Measurements from ENCODE around the gene MPND.

MPND gene

GRCh38 chr19:4304538-4305256 is 38.7 kb upstream of the MPND start, which contains the start of gene FSD1:
Gene FSD1, plus strand, starts transcription at chr19:4304598. Its CDS starts 149 bp downstream, at chr19:4304747.
- no peaks in the 10 kb centered on the region for H3K27me3 ChIP-seq (ENCODE audit: control insufficient read depth, insufficient read depth, low read length)
- H3K9ac ChIP-seq (ENCODE audit: low read length) = no peak within 1 kb of the TSS
- H3K4me1 ChIP-seq (ENCODE audit: control insufficient read depth, insufficient read depth, low read length) = no peaks in the 10 kb centered on the region
- no peaks in the 10 kb centered on the region for H3K9me3 ChIP-seq (ENCODE audit: control insufficient read depth, low read length)
- no peak within 1 kb of the TSS for H3K4me3 ChIP-seq (ENCODE audit: low read length)
- H3K36me3 ChIP-seq (ENCODE audit: control insufficient read depth, insufficient read depth, low read length) = no peaks in the 10 kb centered on the region

DNA sequence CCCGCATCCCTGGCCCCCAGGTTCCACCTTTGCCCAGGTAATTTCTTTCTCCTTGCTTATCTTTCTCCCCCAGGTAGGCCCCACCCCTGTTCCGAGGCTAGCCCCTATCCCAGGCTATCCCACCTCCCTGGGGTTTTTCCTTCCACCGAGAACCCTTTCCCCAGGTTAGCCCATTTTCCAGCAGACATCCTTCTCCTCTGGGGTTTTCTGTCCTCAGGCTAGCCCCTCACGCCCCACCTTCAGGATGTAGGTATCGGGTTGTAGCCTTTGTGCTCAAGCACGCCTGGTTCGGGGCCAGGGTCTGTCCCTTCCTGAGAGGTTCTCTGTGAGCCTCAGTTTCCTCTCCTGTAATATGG is 38.1 kb upstream of the MPND start:
- Histone ChIP-seq H3K9me3 (ENCODE audit: control insufficient read depth, low read length) (no peaks in the 10 kb centered on the region), H3K9ac (ENCODE audit: low read length) (no peak overlapping the region), H3K27me3 (ENCODE audit: control insufficient read depth, insufficient read depth, low read length) (no peaks in the 10 kb centered on the region)

DNA sequence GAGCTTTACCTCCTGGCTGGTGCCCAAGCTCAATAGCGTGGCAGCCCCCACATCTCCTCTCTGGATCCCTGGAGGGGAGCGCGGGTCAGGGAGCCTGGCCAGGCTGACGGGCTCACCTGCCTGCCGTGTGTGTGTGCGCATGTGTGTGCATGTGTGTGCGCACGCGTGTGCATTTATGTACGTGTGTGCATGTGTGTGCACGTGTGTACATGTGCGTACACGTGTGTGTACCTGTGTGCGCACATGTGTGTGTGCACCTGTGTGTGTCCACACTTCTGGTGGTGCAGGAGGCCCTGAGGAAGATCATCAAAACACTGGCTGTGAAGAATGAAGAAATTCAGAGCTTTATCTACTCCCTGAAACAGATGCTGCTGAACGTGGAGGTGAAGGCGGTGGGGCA is 37.7 kb upstream of the MPND start:
- no peaks in the 10 kb centered on the region for H3K4me1 ChIP-seq (ENCODE audit: control insufficient read depth, insufficient read depth, low read length)
- no peaks in the 10 kb centered on the region for H3K27me3 ChIP-seq (ENCODE audit: control insufficient read depth, insufficient read depth, low read length)
- H3K4me3 ChIP-seq (ENCODE audit: low read length) = no peak overlapping the region
- no peaks in the 10 kb centered on the region for H3K9me3 ChIP-seq (ENCODE audit: control insufficient read depth, low read length)
- no peaks in the 10 kb centered on the region for H3K36me3 ChIP-seq (ENCODE audit: control insufficient read depth, insufficient read depth, low read length)
- no peak overlapping the region for H3K9ac ChIP-seq (ENCODE audit: low read length)

More for the DNA sequence above, 38.1 kb upstream of the MPND start:
- Histone ChIP-seq H3K36me3 (ENCODE audit: control insufficient read depth, insufficient read depth, low read length) (no peaks in the 10 kb centered on the region), H3K4me1 (ENCODE audit: control insufficient read depth, insufficient read depth, low read length) (no peaks in the 10 kb centered on the region), H3K4me3 (ENCODE audit: low read length) (no peak overlapping the region)

DNA sequence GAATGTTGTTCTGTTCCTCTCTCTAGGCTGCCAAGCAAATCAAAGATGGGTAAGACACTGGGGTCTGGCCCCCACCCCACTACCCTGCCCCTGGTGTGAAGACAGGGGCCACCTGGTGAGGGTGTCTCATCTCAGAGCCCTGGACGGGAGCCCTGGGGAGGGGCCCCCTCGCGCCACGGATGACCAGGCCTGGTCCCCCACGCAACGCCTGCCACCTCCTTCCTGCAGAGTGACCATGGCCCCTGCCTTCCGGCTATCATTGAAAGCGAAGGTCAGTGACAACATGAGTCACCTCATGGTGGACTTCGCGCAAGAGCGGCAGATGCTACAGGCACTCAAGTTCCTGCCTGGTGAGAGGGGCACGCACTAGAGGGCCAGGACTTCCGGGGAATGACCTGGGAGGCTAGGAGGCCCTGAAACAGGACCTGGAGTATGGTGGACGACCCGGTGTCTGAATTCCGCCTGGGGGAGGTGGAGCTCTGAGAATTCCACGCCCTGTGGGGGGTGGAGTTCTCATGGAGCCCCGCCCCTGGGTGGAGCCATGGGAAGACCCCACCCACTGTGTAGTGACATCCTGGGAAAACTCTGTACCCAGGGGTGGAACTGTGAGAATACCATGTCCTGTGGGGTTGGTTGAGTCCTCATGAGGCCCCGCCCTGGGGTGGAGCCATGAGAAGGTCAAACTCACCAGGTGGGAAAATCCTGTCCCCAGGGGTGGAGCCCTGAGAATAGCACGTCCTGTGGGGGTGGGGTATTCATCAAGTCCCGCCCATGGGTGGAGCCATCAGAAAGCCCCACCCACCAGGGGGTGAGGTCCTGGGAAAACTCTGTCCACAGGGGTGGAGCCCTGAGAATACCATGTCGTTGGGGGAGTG is 32.9 kb upstream of the MPND start:
- Histone ChIP-seq H3K4me1 (ENCODE audit: control insufficient read depth, insufficient read depth, low read length) (no peaks in the 10 kb centered on the region), H3K4me3 (ENCODE audit: low read length) (no peak overlapping the region), H3K9ac (ENCODE audit: low read length) (no peak overlapping the region), H3K9me3 (ENCODE audit: control insufficient read depth, low read length) (no peaks in the 10 kb centered on the region), H3K36me3 (ENCODE audit: control insufficient read depth, insufficient read depth, low read length) (no peaks in the 10 kb centered on the region), H3K27me3 (ENCODE audit: control insufficient read depth, insufficient read depth, low read length) (no peaks in the 10 kb centered on the region)

DNA sequence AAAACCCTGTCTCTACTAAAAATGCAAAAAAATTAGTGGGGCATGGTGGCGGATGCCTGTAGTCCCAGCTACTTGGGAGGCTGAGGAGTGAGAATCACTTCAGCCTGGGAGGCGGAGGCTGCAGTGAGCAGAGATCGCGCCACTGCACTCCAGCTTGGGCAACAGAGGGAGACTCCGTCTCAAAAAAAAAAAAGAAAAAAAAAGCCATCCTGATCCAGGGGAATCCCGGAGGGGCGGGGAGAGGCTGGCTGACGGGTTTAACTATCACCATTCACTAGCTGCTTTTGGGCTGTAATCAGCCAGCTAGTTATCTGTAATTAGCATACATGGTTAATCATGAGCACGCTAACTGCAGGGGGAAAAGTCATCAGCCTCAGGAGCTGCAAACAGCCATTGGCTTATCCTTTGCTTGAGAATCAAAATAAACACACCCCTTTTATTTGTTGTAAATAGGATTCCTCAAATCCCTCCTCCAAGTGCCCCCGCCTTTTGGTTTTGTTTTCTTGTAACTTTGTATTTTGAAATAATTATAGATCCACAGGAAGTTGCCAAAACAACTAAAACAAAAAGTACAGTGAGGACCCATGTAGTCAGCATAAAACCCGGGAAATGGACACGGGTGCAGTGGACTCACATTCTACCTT is 29.4 kb upstream of the MPND start:
- H3K36me3 ChIP-seq (ENCODE audit: control insufficient read depth, insufficient read depth, low read length) = no peaks in the 10 kb centered on the region
- no peaks in the 10 kb centered on the region for H3K27me3 ChIP-seq (ENCODE audit: control insufficient read depth, insufficient read depth, low read length)
- no peaks in the 10 kb centered on the region for H3K4me1 ChIP-seq (ENCODE audit: control insufficient read depth, insufficient read depth, low read length)
- H3K9ac ChIP-seq (ENCODE audit: low read length) = no peak overlapping the region
- no peaks in the 10 kb centered on the region for H3K9me3 ChIP-seq (ENCODE audit: control insufficient read depth, low read length)
- H3K4me3 ChIP-seq (ENCODE audit: low read length) = no peak overlapping the region

DNA sequence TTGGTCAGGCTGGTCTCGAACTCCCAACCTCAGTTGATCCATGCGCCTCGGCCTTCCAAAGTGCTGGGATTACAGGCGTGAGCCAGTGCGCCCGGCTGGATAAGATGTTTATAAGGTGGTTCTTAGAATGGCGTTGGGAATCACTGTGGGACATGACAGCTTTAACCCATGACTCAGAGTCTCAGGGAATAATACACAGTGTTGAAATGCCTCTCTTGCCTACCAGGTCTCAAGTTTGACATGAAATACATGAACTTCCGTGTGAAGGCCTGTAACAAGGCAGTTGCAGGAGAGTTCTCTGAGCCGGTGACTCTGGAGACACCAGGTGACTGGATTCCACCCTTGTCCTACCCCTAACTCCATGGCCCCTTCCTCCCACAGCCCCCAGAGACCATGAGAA is 26.4 kb upstream of the MPND start:
- Histone ChIP-seq H3K9me3 (ENCODE audit: control insufficient read depth, low read length) (no peaks in the 10 kb centered on the region), H3K4me1 (ENCODE audit: control insufficient read depth, insufficient read depth, low read length) (no peaks in the 10 kb centered on the region), H3K9ac (ENCODE audit: low read length) (no peak overlapping the region), H3K27me3 (ENCODE audit: control insufficient read depth, insufficient read depth, low read length) (no peaks in the 10 kb centered on the region), H3K36me3 (ENCODE audit: control insufficient read depth, insufficient read depth, low read length) (no peaks in the 10 kb centered on the region), H3K4me3 (ENCODE audit: low read length) (no peak overlapping the region)

DNA sequence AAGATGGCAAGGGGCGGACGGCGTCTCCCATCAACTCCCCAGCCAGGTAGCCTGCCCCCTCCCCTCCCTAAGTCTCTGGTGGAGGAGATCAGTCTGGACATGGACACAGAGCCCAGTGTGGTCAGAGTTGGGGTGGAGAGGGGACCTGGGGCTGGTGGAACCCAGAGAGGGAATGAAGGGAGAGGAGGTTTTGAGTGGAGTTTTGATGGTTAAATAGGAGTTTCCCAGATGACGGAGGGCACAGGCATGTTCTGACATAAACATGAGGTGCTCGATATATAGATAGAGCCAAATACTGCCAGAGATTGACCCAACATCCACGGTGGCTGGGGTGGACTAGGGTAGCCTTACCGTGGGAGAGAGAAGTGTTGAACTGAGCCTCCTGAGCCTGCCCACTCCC is 24.9 kb upstream of the MPND start:
- no peak overlapping the region for H3K9ac ChIP-seq (ENCODE audit: low read length)
- no peak overlapping the region for H3K4me3 ChIP-seq (ENCODE audit: low read length)
- H3K4me1 ChIP-seq (ENCODE audit: control insufficient read depth, insufficient read depth, low read length) = no peaks in the 10 kb centered on the region
- no peaks in the 10 kb centered on the region for H3K9me3 ChIP-seq (ENCODE audit: control insufficient read depth, low read length)
- no peaks in the 10 kb centered on the region for H3K27me3 ChIP-seq (ENCODE audit: control insufficient read depth, insufficient read depth, low read length)
- H3K36me3 ChIP-seq (ENCODE audit: control insufficient read depth, insufficient read depth, low read length) = no peaks in the 10 kb centered on the region

DNA sequence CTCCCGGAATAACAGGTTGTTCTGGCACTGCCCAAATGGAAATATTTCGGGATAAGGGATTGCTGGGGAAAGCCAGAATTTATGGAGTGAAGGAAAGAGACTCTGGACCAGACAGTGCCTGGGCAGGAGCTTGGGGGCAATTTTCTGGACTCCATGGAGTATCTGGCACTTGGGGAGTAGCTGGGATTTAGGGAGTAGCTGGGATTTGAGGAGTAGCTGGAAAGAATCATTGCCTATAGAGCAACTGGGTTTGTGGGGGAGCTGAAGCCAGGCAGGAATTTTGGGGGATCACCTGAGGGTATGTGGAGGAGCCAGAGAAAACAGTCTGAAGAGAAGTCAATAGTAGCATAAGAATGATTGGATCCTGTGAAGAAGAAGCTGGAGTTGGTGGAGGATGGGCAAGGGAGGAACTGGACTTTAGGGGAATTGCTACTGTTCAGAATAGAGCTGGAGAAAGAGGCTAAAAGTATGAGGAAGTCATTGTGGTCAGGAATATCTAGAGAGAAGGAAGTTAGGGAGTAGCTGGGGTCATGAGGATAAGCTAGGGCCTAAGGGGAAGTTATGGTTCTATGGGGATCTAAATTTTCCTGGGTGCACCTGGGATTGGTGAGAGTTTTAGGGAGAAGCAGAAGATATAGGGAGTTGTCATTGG is 24.2 kb upstream of the MPND start:
- Histone ChIP-seq H3K27me3 (ENCODE audit: control insufficient read depth, insufficient read depth, low read length) (no peaks in the 10 kb centered on the region), H3K4me1 (ENCODE audit: control insufficient read depth, insufficient read depth, low read length) (no peaks in the 10 kb centered on the region), H3K9me3 (ENCODE audit: control insufficient read depth, low read length) (no peaks in the 10 kb centered on the region), H3K4me3 (ENCODE audit: low read length) (no peak overlapping the region), H3K36me3 (ENCODE audit: control insufficient read depth, insufficient read depth, low read length) (no peaks in the 10 kb centered on the region), H3K9ac (ENCODE audit: low read length) (no peak overlapping the region)

DNA sequence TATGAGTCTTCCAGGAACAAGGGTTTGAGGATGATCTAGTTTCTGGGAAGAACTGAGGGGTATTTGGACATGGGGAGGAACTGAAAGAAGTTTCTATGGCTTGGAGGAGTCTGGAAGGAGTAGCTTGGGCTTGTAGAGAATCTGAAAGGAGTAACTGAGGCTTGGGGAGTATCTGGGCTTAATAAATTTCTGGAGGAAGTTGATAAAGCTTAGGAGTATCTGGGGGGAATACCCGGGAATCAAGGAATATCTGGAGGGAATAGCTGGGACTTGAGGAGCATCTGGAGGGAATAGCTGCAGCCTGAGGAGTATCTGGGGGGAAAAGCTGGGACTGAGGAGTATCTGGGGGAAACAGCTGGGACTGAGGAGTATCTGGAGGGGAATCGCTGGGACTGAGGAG is 22.9 kb upstream of the MPND start:
- no peak overlapping the region for H3K4me3 ChIP-seq (ENCODE audit: low read length)
- H3K36me3 ChIP-seq (ENCODE audit: control insufficient read depth, insufficient read depth, low read length) = no peaks in the 10 kb centered on the region
- no peaks in the 10 kb centered on the region for H3K27me3 ChIP-seq (ENCODE audit: control insufficient read depth, insufficient read depth, low read length)
- no peak overlapping the region for H3K9ac ChIP-seq (ENCODE audit: low read length)
- no peaks in the 10 kb centered on the region for H3K4me1 ChIP-seq (ENCODE audit: control insufficient read depth, insufficient read depth, low read length)
- no peaks in the 10 kb centered on the region for H3K9me3 ChIP-seq (ENCODE audit: control insufficient read depth, low read length)

DNA sequence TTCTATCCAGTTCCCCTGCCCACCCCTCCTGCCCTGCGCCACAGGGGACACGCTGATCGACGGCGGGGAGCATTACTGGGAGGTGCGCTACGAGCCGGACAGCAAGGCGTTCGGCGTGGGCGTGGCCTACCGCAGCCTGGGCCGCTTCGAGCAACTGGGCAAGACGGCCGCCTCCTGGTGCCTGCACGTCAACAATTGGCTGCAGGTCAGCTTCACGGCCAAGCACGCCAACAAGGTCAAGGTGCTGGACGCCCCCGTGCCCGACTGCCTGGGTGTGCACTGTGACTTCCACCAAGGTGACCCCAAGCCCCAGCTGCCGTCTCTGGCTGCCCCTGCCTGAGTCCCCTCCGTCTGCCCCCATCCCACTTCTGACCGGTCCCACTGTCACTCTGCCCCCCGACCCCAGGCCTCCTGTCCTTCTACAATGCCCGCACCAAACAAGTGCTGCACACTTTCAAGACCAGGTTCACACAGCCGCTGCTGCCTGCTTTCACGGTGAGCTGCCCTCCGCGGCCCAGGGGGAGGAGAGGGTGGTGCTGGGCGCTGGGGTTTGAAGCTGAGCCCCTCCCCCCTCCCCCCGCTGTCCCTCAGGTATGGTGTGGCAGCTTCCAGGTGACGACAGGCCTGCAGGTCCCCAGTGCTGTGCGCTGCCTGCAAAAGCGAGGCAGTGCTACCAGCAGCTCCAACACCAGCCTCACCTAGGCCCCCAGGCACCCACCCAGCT is 20.3 kb upstream of the MPND start:
- Histone ChIP-seq H3K4me3 (ENCODE audit: low read length) (no peak overlapping the region), H3K4me1 (ENCODE audit: control insufficient read depth, insufficient read depth, low read length) (no peaks in the 10 kb centered on the region), H3K9me3 (ENCODE audit: control insufficient read depth, low read length) (no peaks in the 10 kb centered on the region), H3K27me3 (ENCODE audit: control insufficient read depth, insufficient read depth, low read length) (no peaks in the 10 kb centered on the region), H3K9ac (ENCODE audit: low read length) (no peak overlapping the region), H3K36me3 (ENCODE audit: control insufficient read depth, insufficient read depth, low read length) (no peaks in the 10 kb centered on the region)

- H3K9ac ChIP-seq (ENCODE audit: low read length) = no peak overlapping the region
- no peaks in the 10 kb centered on the region for H3K36me3 ChIP-seq (ENCODE audit: control insufficient read depth, insufficient read depth, low read length)
- H3K9me3 ChIP-seq (ENCODE audit: control insufficient read depth, low read length) = no peaks in the 10 kb centered on the region
- H3K4me1 ChIP-seq (ENCODE audit: control insufficient read depth, insufficient read depth, low read length) = no peaks in the 10 kb centered on the region
- no peak overlapping the region for H3K4me3 ChIP-seq (ENCODE audit: low read length)
- no peaks in the 10 kb centered on the region for H3K27me3 ChIP-seq (ENCODE audit: control insufficient read depth, insufficient read depth, low read length)
These were observed 19.7 kb upstream of the MPND start for GRCh38 chr19:4323692-4324091.
